NCI-H146 treated with DMSO at 0.1 percent for 48 hours (cell line): Measurements from ENCODE around the gene TM9SF3.

Experiments
- DNase-seq: peaks from one replicate; lab custom pipeline; 2025; ENCODE audit not compliant: unreplicated experiment; lab: John Stamatoyannopoulos, UW

TM9SF3 gene

DNA sequence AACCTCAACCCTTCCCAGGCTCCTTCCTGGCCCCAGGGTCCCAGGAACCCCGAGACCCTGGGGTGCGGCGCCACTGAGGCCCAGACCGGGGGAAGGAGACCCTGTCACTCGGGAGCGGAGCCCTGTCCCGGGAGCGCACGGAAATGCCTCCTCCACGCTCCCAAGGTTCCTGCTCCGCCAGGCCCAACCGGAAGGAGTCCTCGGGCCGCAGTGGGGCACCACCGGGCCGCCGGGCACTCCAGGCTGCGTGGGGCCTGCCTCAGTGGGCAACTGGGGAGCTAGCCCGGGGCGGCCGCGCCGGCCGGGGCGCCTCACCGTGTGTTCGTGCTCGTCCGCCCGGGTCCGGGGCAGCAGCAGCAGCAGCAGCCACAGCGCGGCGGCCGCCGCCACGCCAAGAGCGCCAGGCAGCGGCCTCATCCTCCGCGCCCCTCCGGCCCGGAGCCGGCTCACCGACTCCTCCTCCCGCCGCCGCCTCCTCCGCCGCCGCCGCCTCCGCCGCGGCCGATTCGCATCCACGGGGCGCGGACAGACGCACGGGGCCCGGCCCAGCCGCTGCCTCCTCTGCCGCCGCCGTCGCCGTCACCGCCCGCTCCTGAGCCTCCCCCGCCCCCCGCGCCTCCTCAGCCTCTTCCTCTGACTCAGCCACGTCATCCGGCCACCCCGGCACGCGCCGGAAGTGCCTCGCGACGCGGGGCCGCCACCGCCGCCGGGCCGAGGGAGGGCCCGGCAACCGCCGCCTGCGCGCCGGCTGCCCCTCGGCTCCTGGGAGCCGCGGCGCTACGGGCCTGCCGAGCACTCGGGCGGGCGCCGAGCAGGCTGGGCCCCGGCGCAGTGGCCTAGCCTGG lies at the start of gene TM9SF3:
Gene TM9SF3, minus strand, starts transcription at position 594 of the 845 bp plus-strand sequence. Its CDS starts 177 bp downstream, at position 417.
- peak; percentile 60 for DNase-seq

DNA sequence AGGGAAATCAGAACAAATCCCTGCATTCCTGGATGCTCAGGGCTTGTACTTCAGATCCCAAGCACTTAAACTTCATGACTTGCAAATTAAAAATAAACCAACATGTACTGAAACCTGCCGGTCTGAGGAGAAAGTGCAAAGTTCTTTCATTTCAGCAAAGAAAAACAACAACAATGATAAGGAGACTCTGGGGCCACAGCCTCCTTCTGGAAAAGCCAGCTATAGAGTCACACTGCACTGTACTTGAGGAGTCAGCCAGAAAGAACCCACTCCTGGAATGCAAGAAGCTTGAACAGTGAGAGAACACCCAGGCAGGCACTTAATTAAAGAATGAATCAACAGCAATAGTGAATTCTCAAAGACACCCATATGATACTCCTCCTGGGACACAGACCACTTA lies 49.7 kb upstream of the TM9SF3 start:
- no peak for DNase-seq

DNA sequence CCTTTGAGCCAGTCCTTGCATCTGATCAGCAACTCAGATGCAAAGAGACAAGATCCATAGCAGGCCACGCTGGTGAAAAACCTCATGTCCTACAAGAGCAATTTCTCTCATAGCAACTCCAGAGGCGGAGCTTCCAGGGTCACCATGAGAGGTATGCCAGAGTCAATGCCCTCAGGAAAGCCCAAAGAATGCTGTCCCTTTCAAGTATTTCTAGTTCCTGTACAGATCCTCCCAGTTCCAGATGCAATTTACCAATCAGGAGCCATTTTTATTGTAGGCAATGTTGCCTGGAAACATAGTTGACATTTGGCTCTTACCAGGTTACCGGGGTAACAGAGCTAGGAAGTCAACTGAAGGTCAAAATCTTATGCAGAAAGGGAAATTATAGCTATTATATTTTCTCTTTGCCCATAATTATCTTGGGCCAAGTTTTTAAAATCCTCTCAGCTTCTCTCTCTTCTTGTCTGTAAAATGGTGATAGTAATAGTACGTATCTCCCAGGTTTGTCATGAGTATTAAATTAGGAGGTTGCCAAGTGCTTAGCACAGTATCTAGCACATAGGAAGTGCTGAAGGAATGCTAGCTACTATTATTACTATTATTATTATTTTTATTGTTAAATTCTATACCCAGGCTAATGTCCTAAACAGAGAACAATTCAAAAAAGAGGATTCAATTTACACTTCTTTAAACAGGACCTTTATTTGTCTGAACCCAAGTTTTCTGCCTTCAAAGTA lies 46.3 kb upstream of the TM9SF3 start:
- peak; percentile 35 for DNase-seq

DNA sequence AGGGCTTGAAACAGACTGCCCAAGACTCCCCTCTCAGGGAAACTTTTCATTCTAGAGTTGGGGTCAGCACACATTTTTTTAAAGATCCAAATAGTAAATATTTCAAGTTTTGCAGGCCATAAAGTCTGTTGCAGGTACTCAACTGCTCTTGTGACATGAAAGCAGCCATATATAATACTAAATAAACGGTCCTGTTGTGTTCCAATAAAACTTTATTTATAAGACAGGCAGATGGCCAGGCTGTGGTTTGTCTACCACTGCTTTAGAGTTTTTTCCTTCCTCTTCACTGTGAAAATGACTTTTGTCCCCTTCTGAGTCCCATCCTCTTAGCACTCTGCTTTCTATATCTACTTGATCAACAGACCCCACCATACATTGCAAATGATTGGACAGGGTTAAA lies 40.5 kb upstream of the TM9SF3 start:
- DNase-seq = no peak

DNA sequence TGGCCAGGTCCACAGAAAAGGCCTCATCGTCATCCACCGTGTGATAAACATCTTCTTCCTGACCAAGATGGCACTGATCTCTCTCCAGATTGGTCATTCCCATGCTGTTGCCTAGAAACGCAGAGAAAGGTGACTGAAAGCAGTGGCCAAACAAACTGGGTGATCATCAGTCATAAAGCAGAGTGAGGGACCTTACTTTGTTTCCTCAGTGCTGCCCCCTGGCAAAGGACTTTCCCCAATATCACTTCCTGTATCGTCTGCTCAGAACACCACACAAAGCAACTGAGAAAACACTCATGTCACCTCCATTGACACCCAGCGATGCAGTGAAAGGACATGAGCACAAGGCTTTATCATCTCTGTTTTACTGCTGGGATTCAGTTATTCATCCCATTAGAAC lies 40.0 kb upstream of the TM9SF3 start:
- DNase-seq = peak; percentile 20

DNA sequence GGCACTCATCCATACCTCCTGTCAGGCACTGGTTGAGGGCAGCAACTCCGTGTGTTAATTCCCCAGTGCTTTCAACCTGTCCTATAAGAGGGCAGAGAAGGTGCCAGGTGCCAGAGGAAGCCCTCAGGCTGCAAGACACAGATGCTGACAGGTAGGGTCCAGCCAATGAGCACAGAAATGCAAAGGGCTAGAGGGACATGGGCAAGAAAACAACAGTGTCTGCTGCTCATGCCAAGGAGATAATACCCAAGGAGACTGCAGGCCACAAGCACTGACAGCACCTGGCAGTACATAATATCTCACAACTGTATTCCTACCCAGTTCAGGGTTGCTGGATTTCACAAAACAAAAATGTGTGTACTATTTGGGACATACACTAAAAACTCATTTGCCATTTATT lies 38.4 kb upstream of the TM9SF3 start:
- no peak for DNase-seq

DNA sequence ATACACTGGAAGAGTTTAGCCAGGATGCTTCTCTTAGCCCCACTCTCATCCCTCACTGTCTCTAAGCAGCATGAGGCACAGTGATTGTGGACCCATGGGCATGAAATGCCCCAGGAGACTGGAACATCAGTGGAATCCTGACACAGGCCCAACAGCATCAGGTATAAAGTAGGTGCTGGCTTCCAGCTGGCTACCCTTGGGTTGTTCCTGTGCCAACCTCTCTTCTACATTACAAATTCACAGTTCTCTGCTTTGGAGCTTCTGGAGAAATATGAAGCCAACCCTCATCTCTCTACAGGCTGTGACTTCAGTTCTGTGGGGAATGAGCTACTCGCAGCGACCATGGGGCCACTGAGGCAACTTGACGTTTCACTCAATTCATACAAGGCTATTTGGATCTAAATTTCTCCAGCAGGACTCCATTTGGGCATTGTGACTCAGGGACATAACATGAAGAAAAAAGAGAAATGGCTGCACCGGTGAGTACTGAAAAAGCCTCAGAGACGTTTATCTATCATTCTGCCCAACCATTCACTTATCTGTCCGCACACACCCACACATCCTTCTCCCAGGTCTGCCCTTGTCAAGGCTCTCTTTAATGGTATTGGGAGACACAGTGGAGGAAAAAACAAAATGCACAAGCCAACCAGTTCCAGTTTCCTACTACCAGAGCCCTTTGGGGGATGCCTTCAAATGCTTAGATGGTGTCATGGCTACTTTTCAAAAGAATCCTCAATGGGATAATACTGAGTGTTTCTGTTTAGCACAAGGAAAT lies 35.4 kb upstream of the TM9SF3 start:
- DNase-seq = no peak

DNA sequence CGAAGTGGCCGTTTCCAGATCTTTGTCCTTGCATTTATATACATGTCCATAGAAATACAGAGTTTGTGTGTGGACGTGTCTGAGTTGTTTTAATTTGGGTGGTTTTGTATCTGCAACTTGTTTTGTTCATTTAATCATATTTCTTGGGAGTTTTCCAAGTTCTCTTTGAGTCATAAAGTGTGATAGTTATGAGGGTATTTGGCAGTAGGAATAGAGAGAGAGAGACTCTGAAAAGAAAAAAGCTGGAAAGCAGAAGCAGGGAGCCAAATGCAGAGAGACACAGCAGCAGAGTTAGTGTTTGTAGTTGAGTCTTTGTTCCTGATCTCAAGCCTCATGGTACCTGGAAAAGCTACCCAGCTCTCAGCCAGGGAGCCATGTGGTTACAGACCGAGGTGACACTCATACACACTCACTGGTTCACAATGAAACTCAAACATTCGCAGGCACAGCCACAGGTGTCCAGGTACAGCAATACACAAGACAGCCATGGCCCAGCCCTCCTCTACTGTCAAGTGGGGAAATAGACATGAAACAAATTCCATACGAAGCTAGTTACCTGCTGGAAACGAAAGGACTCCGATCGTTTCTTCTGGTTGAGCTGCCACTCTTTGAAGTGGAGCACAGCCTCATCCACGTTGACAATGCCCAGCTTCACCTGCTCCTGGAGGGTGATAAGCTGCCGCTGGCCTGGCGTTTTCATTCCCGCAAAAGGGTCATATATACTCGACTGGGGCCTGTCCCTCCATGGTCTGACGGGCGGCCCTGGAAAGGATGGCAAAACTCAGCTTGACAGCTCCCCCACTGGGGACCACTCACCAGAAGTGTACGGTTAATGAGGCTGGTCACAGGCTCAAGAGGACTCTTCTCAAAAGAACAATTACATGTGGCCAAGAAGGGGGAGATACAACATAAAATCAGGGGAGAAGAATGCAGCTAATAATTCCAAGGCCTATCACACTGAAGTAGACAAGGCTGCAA lies 33.3 kb upstream of the TM9SF3 start:
- no peak for DNase-seq

DNA sequence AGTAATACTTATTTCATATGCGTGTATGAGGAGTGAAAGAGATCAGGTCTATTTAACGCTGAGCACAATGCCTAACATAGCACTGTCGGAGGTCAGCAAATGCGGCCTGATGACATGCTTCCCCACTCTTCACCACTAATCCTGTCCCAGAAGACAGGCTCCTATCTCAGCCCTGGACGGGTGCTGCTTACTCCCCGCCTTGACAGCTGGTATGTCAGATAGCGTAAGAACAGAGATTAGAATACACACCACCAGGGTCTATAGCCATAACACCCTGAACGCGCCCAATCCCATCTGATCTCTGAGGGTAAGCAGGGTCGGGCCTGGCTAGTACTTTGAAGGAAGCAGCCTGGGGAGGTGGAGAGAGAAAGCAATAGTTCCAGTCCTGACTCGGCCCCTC lies 32.3 kb upstream of the TM9SF3 start:
- DNase-seq = no peak

DNA sequence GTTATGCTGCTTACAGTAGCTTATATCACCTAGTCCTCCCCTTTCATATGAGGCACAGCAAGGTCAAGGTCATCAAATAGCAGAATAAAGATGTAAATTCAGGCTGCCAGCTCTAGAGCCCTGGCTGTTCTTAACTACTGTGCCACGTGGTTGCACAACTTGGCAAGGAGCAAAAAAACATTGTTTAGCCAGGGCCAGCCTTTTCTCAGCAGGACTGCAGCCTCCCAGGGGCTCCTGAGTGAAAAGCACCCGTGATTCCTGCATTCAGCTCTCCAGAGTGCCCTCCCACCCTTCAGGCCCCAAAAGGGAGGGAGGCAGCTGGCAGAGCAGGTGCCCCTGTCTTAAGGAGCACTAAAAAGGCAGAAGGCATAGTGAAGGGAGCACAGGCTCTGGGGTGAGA lies 31.8 kb upstream of the TM9SF3 start:
- DNase-seq = peak; percentile 19

DNA sequence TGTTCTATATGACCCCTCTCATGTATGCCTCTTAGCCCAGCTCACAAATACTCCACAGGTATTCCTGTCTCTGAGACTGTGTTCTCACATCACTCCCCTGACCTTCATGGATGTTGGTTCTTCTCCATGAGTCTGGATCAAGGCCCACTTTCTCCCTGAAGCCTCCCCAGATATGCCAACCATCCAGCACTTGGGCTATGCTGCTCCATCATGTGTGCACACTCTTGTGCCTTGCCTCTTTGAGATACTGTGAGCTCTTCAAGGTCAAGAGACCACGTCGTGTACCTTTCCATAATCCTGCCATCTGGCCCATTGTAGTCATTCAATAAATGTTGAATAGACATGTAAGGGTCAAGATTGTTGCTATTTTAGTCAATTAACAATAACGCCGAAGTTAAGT lies 30.1 kb upstream of the TM9SF3 start:
- no peak for DNase-seq

DNA sequence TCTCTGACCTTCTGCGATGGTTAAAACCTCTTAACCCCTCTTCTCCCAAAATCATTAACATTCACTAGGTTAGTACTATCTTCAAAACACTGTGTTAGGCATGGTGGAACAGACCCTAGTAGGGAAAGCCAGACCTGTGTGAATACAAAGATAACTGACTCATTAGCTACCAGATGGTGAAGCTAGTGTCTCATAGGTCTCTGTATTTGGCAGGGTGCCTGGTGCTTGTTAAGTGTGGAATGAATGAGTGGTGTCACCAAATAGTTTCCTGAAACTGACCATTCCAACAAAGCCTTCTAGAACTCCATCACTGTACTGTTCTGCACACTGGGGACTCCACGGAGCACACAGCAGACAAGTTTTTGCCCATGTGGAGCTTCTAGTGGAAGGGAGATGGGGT lies 27.7 kb upstream of the TM9SF3 start:
- DNase-seq = no peak

DNA sequence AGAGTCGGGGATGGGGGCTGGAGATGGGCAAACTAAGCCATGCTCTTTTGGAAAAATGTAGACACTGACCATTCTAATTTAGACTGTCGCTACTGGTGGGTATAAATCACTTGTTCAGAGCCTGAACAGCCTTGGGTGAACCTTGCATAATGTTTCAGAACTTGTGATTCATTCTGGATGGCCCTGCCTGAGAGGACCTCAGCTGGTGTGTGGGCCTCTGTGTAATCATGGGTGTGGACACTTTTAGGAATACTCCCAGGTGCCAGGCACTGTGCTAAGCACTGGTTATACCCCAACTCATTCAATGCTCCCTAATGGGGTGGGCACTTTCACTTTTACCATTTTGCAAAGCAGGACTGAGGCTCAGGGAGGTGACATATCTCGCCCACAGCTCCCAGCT lies 26.8 kb upstream of the TM9SF3 start:
- no peak for DNase-seq

DNA sequence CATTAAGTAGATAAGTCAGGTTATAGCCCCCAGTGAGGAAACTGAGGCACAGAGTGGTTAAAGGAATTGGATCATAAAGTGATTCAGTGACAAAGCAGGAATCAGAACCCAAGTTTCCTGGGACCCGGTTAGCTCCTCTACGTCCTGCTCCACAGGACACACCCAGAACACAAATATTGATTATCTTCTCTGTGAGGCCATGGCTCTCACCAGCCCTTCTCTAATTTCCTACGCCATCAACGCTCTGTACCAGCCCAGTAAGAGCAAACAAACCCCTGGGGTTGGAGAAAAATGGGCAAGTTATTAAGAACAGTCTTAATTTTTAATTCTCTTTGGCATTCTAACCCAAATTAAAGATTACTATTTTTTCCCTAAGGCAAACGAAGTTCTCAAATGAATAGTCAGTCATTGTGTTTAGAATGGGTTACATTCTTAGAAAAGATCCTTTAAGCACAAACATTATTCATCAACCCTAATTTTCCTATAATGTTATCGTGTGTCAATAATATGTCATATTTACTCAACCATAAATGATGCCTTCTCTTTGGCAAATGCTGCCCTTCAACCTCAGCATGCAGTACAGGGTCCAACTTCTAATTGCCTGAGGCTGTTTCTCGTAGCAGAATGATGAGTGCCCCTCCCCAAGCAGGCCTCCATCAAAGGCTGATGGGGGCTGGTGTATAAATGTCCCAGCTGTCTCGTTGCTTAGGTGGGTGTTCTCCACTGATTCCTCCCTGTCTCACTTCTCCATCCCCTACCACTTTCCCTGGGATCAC lies 25.4 kb upstream of the TM9SF3 start:
- DNase-seq = peak; percentile 99

DNA sequence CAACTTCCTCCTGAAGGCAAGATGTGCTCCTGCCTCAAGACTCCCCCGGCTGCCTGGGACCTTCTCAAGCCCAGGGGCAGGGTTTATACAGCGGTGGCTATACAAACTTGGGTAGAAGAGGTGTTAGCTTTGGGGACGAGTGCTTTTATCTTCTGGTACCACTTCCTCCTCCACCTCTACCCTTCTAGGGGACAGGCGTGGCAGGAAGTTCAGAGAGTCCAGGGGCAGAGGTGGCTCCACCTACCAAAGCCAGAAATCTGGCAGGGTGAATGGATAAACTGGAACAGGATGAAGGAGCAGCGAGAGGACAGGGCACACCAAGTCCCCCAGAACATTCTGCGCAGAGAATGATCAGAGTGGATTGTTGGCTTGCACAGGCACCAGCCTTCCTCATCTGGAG lies 24.0 kb upstream of the TM9SF3 start:
- DNase-seq = no peak

DNA sequence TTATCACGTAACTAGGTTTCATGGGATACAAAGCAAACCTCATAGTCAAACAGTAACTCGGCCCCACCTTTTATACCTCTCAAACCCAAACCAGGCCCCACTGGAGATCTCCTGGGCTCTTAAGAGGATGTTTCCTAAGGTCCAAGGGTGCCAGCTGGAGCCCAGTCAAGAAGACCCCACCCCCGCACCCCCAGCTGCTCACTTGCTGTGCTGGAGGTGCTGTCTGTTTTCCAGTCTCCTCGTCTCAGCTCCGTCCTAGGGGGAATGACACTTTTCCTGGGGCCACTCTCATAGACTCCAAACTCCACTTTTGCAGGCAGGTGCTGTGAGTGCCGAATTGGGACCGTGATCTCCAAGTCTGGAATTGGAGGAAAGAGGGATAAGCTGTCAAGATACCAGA lies 22.7 kb upstream of the TM9SF3 start:
- DNase-seq = no peak

DNA sequence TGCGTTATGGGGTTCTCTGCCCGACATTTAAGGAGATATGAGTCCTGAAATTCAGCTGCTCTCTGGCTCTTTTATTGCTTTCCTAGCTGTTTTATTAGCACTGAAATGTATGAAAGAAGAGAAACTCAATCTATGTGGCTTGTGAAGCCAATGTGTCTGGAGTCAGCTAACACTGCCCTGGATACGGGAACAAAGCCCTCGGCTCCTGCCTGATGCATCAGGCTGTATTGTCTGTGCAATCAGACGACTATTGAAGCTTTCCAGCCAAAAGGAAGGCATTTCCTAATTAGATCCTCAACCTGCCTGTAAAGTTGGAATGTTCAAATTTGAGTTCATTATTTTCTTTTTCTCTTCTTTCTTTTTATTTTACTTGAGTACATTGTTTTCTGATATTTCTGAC lies 22.0 kb upstream of the TM9SF3 start:
- DNase-seq = no peak

DNA sequence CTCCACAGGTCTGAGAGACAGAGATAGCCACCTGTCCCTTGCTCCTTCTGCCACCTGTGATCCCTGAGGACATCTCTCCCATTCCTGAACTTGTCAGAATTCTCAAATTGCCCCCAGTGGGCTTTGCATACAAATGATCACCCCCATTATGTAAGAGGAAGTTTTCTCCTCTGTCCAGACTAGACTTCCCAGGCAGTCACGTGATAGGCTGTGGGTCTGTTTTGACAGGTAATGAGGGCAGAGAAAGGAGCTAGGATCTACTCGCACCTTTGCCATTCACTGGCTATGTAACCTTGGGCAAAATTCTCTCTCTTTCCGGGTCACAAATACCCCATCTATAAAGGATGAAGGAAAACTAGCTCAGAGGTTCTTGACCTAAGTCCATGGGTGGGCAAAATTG lies 21.4 kb upstream of the TM9SF3 start:
- no peak for DNase-seq

DNA sequence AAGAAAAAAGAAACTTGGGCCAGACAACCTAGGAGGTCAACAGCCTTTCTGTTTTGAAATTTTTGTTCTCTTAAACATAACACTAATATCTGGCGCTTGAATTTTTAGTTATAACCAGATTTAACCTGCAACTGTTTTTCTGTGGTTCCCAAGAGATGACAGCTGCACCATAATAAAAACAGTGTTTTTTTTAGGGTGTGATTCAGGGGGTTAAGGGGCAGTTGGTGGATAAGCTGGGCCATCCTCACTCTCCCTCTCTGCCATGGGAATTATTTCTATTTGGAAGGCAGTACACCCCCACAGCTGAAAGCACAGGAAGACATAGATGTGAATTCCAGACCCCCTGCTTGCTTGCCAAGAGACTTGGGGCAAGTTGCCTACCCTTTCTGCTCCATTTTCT lies 20.1 kb upstream of the TM9SF3 start:
- DNase-seq = no peak

DNA sequence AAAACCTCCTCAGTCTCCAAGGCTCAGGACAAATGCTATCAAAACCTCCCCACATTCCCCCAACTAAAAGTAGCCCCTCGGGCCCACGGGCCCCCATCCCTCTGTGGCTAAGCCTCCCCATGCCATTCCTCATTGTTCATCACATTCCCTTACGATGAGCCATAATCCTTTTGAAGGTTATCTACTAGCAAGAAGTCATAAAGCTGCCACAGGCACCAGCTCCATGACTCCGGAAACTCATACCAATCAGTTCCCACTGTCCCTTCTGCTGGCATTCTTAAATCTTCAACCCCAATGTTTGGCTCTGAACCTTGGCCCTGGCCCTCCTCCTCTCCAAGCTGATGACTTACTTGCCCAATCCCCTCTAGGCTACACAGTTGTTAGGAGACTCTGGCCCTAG lies 19.4 kb upstream of the TM9SF3 start:
- DNase-seq = no peak
